Stimulated activated CD4-positive, alpha-beta T cell treated with anti-CD3 and anti-CD28 coated beads, TNF-alpha, amount 100 ng/mL, for 4 hours (primary cell): ENCODE data around the gene PIP4K2A.
"Not testable (repeated sequence)": the region's sequence is repeated elsewhere in the genome, so short reads cannot be mapped to it uniquely, and the experiment has no call there.

ENCODE experiments used
- DNase-seq, 3 experiments: peaks; one replicate each; pipeline ENCODE4 v3.0.0-alpha.2; 2020; ENCODE audit warnings: low read depth in 3 of 3

PIP4K2A gene

GRCh38 chr10:22554461-22555182, 159.8 kb downstream of the PIP4K2A start:
- no peak for DNase-seq

- no peak for DNase-seq
Observed at GRCh38 chr10:22553452-22553995, 160.9 kb downstream of the PIP4K2A start.

GRCh38 chr10:22552888-22553378, 161.4 kb downstream of the PIP4K2A start:
- no peak for DNase-seq

GRCh38 chr10:22551681-22552365, 162.6 kb downstream of the PIP4K2A start:
- no peak for DNase-seq

GRCh38 chr10:22550732-22551131, 163.6 kb downstream of the PIP4K2A start:
- DNase-seq, result peak; percentile 35 to 57 (median 50)

- no peak for DNase-seq
Observed at GRCh38 chr10:22548344-22548743, 166.0 kb downstream of the PIP4K2A start.

GRCh38 chr10:22545643-22546042, 168.7 kb downstream of the PIP4K2A start:
- no peak for DNase-seq

- DNase-seq, result no peak
Observed at GRCh38 chr10:22544325-22545068, 169.9 kb downstream of the PIP4K2A start.

GRCh38 chr10:22542773-22543172, 171.6 kb downstream of the PIP4K2A start:
- DNase-seq, result no peak

GRCh38 chr10:22541900-22542299, 172.5 kb downstream of the PIP4K2A start:
- no peak for DNase-seq

- no peak for DNase-seq
Observed at GRCh38 chr10:22539579-22540298, 174.6 kb downstream of the PIP4K2A start.

- DNase-seq, result no peak
Observed at GRCh38 chr10:22537810-22538209, 176.6 kb downstream of the PIP4K2A start.

GRCh38 chr10:22536620-22537019, 177.8 kb downstream of the PIP4K2A start:
- DNase-seq, result no peak

GRCh38 chr10:22534849-22535604, 179.4 kb downstream of the PIP4K2A start:
- no peak for DNase-seq

GRCh38 chr10:22531441-22531840, 182.9 kb downstream of the PIP4K2A start:
- no peak for DNase-seq

GRCh38 chr10:22531008-22531407, 183.4 kb downstream of the PIP4K2A start:
- DNase-seq, result no peak

GRCh38 chr10:22527520-22527919, 186.9 kb downstream of the PIP4K2A start:
- no peak for DNase-seq

- DNase-seq, result not testable (repeated sequence)
Observed at GRCh38 chr10:22524333-22524732, 190.0 kb downstream of the PIP4K2A start.

GRCh38 chr10:22520645-22521044, 193.7 kb downstream of the PIP4K2A start:
- not testable (repeated sequence) for DNase-seq

- DNase-seq, result no peak
Observed at GRCh38 chr10:22518167-22518724, 196.1 kb downstream of the PIP4K2A start.
